Mucosa of descending colon (tissue), 3 donors: ENCODE data around the gene ATP1A4. TPM values are rescaled to one million over a fixed set of nuclear protein-coding genes. Genes with fewer than 3 reads are reported as not detected.

Experiments used
- ATAC-seq: fragments of 200-7000 bp; cut with Tn5 transposase; one replicate; pipeline ENCODE4 v1.9.1; 2020; ENCODE audit warnings: mild to moderate bottlenecking, moderate library complexity
- DNase-seq, 3 donors: peaks; one replicate each; pipeline ENCODE4 v3.0.0-alpha.2; 2020
- H3K36me3 ChIP-seq: fragments of 200-600 bp; one replicate; pipeline ENCODE4 v1.8.0; 2021; ENCODE audit warnings: low read depth, mild to moderate bottlenecking
- H3K4me1 ChIP-seq: fragments of 200-600 bp; one replicate; pipeline ENCODE4 v1.8.0; 2021; ENCODE audit warnings: low read depth, mild to moderate bottlenecking
- H3K4me3 ChIP-seq: fragments of 200-600 bp; one replicate; pipeline ENCODE4 v1.8.0; 2021; ENCODE audit warnings: mild to moderate bottlenecking
- H3K9me3 ChIP-seq: fragments of 200-600 bp; one replicate; pipeline ENCODE4 v1.8.0; 2021; ENCODE audit warnings: mild to moderate bottlenecking
- intact Hi-C, 2 donors: fragments of 100-400 bp; cut with DNase I in 1 of 2; cut with micrococcal nuclease in 1 of 2; formaldehyde crosslinking; loops; one replicate each; pipeline versions ENCODE4 v1.11.0 to v1.11.1; 2022; cut with DNase I, micrococcal nuclease
- total RNA-seq, 3 donors: library from RNA; stranded (reverse); fragmentation: NEBNext Ultra II Directional in 2 of 3; extraction: Animal tissue kit (Norgen Biotek cat#: 25700) in 2 of 3; gene quantifications; one replicate each; pipeline versions ENCODE4 v1.2.1 to v1.2.4, GENCODE V29; 2021 to 2023
- TF ChIP-seq, protein P1 (sequence below): fragments of 200-600 bp; IDR thresholded peaks from one replicate; pipeline ENCODE4 v1.8.0; 2022; ENCODE audit warnings: antibody characterized with exemption, mild to moderate bottlenecking
- donor health status: DM: no; HTN: no; CAD: no; lungs with moderate emphysema.
- donor health status: DM: no; HTN: no; CAD: no.
- donor health status: DM: no; HTN: yes; CAD: no.

ATP1A4 gene
- total RNA-seq, 3 donors from 2014 or later, result 0.16 TPM; not detected in 2

DNA sequence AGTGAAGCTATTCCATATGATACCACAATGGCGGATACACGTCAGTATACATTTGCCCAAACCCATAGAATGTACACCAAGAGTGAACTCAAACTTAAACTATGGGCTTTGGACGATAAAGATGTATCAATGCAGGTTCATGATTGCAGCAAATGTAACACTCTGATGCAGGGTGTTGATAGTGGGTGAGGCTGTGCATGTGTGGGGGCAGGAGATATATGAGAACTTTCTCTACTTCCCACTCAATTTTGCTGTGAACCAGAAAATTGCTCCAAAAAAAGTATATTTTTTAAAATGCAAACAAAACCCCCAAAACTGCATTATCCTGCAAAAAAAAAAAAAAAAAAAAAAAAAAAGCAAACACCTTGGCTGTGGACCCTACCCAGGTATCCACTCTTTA is 32.5 kb upstream of the ATP1A4 start:
- no peaks in the 10 kb centered on the region for H3K4me1 ChIP-seq
- H3K4me3 ChIP-seq, result no peak overlapping the region
- TF ChIP-seq, protein P1, sequence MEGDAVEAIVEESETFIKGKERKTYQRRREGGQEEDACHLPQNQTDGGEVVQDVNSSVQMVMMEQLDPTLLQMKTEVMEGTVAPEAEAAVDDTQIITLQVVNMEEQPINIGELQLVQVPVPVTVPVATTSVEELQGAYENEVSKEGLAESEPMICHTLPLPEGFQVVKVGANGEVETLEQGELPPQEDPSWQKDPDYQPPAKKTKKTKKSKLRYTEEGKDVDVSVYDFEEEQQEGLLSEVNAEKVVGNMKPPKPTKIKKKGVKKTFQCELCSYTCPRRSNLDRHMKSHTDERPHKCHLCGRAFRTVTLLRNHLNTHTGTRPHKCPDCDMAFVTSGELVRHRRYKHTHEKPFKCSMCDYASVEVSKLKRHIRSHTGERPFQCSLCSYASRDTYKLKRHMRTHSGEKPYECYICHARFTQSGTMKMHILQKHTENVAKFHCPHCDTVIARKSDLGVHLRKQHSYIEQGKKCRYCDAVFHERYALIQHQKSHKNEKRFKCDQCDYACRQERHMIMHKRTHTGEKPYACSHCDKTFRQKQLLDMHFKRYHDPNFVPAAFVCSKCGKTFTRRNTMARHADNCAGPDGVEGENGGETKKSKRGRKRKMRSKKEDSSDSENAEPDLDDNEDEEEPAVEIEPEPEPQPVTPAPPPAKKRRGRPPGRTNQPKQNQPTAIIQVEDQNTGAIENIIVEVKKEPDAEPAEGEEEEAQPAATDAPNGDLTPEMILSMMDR, result no peak
- no peak for ATAC-seq
- no peaks in the 10 kb centered on the region for H3K9me3 ChIP-seq
- DNase-seq, result no peak
- intact Hi-C loops, result no loop called here
- no peaks in the 10 kb centered on the region for H3K36me3 ChIP-seq

DNA sequence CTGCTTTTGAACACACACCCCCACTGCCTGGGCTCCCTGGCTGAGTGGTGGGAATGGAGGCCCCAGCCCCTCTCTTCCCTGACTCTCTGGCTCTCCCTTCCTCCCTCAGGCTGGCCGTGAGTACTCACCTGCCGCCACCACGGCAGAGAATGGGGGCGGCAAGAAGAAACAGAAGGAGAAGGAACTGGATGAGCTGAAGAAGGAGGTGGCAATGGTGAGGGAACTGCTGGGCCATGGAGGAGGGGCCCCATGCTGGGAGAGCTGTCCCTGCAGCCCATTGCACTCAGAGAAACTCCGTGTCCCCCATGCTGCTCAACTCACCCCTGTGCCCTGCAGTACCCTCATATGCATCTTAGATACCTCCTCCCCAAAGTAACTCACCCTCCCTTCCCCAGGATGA is 30.6 kb upstream of the ATP1A4 start:
- intact Hi-C loops, result no loop called here
- ATAC-seq, result no peak
- H3K4me3 ChIP-seq, result no peak overlapping the region
- H3K9me3 ChIP-seq, result no peaks in the 10 kb centered on the region
- no peak for DNase-seq
- no peaks in the 10 kb centered on the region for H3K36me3 ChIP-seq
- TF ChIP-seq, protein P1, result no peak
- no peaks in the 10 kb centered on the region for H3K4me1 ChIP-seq

DNA sequence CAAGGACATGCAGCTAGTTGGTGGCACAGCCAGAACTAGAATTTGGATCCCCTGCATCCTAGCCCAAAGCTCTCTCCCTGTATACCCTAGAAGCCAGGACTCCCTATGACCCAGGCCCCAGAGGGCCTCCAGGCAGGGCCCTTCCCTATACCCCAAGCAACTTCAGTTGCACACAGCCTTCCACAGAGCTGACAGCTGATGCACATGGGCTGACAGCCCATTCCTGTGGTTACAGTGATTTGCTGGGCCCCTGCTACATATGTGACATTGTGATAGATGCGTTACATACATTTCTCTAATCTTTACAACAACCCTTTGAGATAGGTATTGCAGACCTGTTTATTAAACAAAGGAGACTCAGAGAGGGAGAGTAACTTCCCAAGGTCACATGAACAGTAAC is 30.0 kb upstream of the ATP1A4 start:
- no peaks in the 10 kb centered on the region for H3K4me1 ChIP-seq

DNA sequence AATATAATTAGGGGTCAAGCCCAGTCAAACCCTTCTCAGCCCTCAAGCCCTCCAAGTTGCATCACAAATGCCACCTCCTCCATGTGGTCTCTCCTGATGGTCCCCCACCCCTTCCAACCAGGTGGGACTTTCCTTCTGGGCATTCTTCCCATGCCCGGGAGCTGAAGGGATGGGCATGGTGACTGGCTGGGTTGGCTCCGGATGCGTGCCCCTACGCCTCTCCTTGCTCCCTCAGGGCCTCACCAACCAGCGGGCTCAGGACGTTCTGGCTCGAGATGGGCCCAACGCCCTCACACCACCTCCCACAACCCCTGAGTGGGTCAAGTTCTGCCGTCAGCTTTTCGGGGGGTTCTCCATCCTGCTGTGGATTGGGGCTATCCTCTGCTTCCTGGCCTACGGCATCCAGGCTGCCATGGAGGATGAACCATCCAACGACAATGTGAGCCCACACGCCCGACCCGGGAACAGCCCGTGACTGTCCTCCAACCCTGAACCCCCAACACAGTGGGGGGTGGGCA is 28.4 kb upstream of the ATP1A4 start:
- ATAC-seq, result no peak
- no peaks in the 10 kb centered on the region for H3K9me3 ChIP-seq
- TF ChIP-seq, protein P1, result no peak
- no peaks in the 10 kb centered on the region for H3K4me1 ChIP-seq
- intact Hi-C loops, result no loop called here
- H3K36me3 ChIP-seq, result no peaks in the 10 kb centered on the region
- no peak overlapping the region for H3K4me3 ChIP-seq
- DNase-seq, result no peak

More for the DNA sequence above, 30.0 kb upstream of the ATP1A4 start:
- H3K36me3 ChIP-seq, result no peaks in the 10 kb centered on the region
- TF ChIP-seq, protein P1, result no peak
- ATAC-seq, result no peak
- DNase-seq, result no peak
- no peak overlapping the region for H3K4me3 ChIP-seq
- intact Hi-C loops, result no loop called here
- H3K9me3 ChIP-seq, result no peaks in the 10 kb centered on the region

DNA sequence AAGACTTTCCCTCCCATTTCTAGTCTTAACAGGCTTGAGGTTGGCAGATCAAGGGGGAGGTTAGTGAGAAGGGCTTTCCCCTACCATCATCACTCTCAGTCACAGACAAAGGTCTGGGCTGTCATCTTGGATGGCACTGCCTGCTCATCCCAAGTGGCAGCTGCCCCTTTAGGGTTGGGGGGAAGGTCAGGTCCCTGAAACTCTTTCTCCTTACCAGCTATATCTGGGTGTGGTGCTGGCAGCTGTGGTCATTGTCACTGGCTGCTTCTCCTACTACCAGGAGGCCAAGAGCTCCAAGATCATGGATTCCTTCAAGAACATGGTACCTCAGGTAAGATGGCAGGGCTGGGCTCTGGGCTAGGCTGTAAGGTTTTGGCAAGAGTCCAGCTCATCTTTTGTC is 27.7 kb upstream of the ATP1A4 start:
- TF ChIP-seq, protein P1, result no peak
- H3K36me3 ChIP-seq, result no peaks in the 10 kb centered on the region
- no peaks in the 10 kb centered on the region for H3K4me1 ChIP-seq
- H3K9me3 ChIP-seq, result no peaks in the 10 kb centered on the region
- no peak overlapping the region for H3K4me3 ChIP-seq
- intact Hi-C loops, result no loop called here
- no peak for ATAC-seq
- no peak for DNase-seq
